Kidney capillary endothelial cell (primary cell): ENCODE measurements around the gene NDUFAF8.

ENCODE experiments used
- DNase-seq: peaks from one replicate; pipeline ENCODE4 v3.0.0-alpha.2; 2018; ENCODE audit warnings: low spot score

The NDUFAF8 gene

GRCh38 chr17:81240761-81241160, 1.6 kb downstream of the NDUFAF8 start:
- no peak for DNase-seq

DNA sequence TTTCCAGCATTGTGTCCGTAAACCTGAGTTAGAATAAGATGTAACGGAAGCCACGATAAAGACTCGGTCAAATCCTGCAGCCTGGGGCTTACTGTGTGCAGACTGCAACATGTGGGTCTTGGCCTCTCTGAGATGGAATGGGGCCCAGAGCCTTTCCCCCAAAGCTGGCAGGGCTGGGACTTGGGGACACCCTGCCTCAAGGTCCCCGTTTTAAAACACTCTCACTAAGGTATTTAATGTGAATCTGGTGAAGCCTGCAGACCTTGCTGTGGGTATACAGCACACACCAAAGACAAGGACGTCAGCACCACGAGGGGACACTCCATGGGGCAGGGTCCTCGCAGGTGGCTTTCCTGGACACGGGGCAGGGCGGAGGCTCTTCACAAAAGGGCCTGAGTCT, 2.1 kb downstream of the NDUFAF8 start:
- no peak for DNase-seq

DNA sequence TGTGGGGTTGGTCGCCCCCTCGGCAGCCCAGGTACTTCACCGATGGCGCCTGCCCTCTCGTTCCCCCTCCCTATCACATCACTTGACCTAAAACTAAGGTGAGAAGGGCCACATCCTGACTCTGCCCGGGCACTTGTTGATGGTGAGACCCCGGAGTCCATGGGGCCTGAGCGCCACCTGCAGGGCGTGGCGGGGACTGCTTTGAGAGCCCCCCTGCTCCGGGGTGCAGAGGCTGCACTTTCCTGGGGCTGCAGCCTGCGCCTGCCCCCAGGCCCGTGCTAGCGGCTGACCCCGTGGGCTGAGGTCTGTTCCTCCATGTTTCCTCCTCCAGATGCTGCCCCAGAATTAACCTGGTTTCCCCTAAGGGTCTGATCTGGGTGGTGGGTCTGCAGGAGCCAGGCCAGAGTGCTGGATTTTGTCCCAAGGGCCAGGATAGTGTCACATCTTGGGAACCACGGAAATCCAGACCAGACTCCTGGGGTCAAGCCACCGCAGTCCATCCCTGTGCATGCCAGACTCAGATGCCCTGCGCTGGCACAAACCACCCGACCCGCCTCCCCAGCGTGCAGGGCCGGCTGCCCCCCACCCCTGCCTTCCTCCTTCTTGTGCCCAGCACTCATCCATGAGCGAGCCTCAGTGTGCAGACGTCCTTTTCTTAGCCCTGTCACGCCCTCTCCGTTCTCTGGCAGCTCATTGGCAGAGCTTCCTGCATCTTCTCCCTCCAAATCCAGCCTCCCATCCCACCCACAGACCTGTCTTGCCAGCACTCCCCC, 2.7 kb downstream of the NDUFAF8 start:
- DNase-seq = no peak

DNA sequence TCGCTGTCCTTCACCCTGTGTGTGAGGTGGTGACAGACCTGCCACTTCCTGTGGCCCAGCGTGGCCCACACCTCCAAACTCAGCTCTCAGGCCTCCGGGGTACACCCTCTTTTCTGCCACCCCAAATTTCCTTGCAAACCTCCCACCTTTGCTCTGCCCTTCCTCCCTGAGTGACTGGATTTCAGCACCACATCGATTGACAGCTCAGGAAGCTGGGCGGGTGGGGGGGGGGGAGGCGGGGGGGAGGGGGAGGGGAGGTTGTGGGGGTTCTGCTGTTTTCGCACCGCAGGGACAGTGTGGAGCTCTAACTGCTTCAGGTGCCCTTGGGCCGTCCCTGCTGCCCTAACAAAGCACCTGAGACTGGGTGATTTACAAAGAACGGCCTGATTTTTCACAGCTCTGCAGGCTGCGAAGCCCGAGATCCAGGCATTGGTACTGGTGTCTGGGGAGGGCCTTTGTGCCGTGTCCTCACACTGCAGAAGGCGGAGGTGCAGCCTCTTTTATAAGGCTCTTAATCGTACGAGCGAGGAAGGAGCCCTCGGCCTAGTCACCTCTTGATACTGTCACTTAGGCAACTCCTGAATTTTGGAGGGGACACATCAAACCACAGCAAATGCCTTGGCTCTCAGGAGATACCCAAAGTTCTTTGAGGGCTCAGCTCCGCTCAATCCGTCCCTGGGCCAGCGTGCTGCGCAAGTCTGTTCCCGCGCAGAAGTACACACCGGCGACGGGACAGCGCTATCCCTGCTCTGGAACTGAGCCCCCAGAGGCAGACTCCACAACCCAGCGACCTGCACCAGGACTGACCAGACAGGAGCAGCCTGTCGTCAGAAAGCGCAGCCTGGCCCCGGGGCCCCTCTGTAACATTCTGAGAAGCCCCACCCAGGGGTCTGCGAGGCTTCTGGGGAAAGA, 3.6 kb downstream of the NDUFAF8 start:
- DNase-seq = no peak

- DNase-seq = no peak
Observed at GRCh38 chr17:81243333-81243664, 4.2 kb downstream of the NDUFAF8 start.

DNA sequence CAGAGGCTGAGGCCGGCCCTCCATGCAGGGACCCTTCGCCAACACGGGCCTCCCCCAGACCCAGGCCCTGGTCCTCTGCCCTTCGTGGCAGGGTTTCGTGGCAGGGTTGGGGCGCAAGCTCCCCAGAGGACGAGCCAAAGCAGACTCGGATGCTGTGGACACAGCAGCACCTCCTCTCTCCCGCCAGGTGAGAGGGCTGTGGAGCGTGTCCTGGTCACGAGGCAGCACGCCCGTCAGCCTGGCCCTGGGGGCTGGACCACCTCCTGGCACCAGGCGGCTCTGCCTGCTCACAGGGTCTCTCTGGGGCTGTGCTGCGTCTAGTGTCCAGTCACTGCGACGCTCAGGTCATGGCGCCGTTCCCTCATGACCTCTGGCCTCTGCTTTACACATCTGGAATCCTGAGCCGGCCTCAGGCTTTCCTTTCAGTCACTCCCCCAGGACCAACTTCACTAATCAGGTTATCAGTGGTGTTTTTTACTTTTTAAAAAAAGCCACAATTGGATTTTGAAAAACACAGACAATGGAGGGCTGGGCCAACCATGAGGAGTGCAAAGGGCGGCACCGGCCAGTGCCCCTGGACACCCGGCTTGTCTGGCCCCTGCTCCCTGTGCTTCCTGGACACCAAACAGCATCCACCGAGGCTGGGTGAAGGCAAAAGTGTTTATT, 5.4 kb downstream of the NDUFAF8 start:
- DNase-seq = no peak

- no peak for DNase-seq
Observed at GRCh38 chr17:81245024-81245664, 6.0 kb downstream of the NDUFAF8 start.

DNA sequence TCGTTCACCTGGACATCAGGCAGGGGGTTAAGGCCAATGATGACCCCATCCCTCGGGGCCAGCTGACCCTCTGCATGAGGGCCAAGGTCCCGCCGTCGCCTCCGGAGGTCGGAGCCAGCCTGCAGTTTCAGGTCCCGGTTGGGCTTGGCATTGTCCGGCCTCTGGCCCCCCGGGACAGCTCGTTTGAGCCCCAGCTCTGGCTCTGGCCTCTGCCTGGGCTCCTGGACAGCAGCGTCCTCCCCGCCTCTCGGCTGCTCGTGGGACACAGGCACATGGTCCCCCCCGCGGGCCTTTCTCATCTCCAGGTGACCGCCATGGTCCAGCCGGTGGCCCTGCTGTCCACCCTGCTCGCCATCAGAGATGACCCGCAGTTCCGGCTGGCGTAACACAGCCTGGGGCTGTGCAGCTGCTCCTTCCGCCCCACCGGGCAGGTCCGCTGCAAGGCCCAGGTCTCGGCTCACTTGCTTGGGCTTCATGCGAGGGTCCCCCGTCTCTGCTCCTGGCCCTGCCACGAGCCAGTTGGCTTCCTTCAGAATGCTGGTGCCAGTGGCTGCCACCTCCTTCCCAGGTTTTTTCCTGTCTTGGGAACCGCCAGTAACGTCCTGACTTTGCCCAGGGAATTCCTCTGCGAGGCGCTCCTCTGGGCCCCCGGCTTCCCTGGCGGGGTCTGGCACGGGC, 6.7 kb downstream of the NDUFAF8 start:
- DNase-seq = no peak

DNA sequence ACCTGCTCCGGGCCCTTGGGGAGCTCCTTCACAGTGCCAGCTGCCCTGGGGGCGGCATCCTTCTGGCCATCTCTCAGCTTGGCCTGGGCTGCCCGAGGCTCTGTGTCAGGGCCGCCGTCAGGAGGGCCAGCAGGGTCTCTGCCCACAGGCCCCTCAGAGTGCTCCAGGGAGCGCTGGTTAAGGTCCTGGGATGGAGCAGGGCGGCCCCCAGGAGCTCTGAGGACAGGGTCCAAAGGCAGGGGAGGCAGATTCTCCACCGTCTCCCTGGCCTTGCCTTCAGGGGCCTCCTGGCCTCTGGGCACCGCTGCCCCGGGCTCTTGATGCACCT, 7.2 kb downstream of the NDUFAF8 start:
- DNase-seq = no peak

GRCh38 chr17:81246679-81247338, 7.7 kb downstream of the NDUFAF8 start:
- no peak for DNase-seq

- no peak for DNase-seq
Observed at GRCh38 chr17:81247339-81247990, 8.3 kb downstream of the NDUFAF8 start.

GRCh38 chr17:81248649-81249048, 9.5 kb downstream of the NDUFAF8 start:
- DNase-seq = no peak

DNA sequence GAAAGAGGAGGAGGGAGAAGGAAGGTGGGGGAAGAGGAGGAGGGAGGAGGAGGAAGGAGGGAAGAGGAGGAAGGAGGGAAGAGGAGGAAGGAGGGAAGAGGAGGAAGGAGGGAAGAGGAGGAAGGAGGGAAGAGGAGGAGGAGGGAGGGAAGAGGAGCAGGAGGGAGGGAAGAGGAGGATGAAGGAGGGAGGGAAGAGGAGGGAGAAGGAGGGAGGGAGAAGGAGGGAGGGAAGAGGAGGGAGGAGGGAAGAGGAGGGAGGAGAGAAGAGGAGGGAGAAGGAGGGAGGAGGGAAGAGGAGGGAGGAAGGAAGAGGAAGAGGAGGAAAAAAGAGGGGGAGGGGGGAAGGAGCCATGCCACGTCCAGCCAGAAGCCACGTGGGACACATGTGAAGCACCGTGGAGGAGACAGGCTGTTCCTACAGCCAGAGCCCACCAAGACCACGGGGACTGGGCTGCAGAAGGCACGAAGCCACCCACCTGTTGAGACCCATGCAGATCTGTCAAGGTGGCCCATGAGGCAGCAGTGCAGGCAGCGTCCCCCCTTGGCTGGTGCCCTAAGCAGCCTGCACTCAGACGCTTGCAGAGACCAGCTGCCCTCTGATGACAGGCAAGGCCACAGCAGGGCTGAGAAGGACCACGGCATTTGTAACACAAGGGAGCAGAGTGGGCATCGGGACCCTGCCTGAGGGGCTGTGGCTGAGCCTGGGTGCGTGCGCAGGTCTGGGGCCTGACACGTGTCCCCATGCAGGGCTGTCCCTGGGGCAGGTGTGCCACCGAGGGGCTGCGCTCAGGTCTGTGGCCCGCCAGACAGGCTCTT, 10.3 kb downstream of the NDUFAF8 start:
- DNase-seq = no peak

- no peak for DNase-seq
Observed at GRCh38 chr17:81250286-81251093, 11.4 kb downstream of the NDUFAF8 start.

DNA sequence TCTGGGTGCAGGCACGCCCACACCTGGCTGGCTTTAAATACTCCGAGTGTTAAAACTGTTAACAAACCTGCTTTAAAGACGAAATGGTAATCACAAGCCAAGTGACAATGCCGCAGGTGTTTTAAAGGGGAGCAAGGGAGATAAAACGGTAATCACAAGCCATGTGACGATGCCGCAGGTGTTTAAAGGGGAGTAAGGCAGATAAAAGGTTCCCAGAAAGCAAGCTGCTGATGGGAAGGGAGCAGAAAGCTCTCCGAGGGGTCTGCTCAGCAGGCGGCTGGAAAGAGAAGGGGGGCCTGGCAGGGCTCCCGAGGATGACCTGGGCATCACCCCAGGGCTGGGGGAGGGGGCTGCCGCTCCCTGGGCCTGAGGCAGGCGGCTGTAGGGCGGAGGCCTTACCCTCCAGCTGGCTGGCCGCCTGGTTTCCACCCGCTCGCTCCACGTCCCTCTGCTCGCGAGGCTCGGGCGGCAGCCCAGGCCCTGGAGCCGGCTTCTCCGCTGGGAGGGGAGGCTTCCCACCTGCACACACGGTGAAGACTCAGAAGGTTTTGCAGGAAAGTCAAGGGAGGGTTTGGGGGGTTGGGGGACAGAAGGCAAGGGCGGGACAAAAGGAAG, 12.1 kb downstream of the NDUFAF8 start:
- no peak for DNase-seq

- no peak for DNase-seq
Observed at GRCh38 chr17:81251709-81252301, 12.7 kb downstream of the NDUFAF8 start.

GRCh38 chr17:81252326-81252986, 13.3 kb downstream of the NDUFAF8 start:
- DNase-seq = no peak

GRCh38 chr17:81252987-81253329, 13.8 kb downstream of the NDUFAF8 start:
- DNase-seq = no peak
